Measurements from ENCODE around the gene ACSM2B.
"Not testable (repeated sequence)": the region's sequence is repeated elsewhere in the genome, so short reads cannot be mapped to it uniquely, and the experiment has no call there.

The ACSM2B gene

DNA sequence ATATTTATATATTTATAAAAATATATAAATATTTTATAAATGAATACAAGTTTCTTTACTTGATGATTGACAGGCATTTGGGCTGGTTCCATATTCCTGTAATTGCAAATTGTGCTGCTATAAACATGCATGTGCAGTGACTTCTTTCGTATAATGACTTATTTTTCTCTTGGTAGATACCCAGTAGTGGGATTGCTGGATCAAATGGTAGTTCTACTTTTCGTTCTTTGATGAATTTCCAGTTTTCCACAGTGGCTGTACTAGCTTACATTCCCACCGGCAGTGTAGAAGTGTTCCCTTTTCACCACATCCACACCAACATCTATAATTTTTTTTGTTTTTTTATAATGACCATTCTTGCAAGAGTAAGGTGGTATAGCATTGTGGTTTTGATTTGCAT lies 7.8 kb downstream of the ACSM2B start:
- H3K4me1 ChIP-seq (ENCODE audit: insufficient read depth, low read length) = no peaks in the 10 kb centered on the region
- no peaks in the 10 kb centered on the region for H3K36me3 ChIP-seq (ENCODE audit: insufficient read depth, low read length)
- H3K9me3 ChIP-seq (ENCODE audit: control insufficient read depth, insufficient read depth, low read length) = no peaks in the 10 kb centered on the region
- no peak overlapping the region for H3K9ac ChIP-seq (ENCODE audit: low read depth, low read length)

DNA sequence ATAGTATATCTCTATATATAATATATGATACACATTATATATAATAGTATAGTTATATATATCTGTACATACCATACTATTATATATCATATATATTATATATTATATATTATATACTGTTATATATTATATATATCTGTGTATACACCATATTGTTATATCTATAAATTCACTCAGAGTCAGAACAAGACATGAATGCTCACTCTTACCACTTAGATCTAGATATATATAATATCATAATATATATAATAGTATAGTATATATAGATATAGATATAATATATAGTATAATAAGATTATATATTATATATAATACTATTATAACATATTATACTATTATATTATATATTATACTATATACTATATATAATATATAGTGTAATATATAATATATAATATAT lies 9.3 kb downstream of the ACSM2B start:
- Histone ChIP-seq H3K4me1 (ENCODE audit: insufficient read depth, low read length) (no peaks in the 10 kb centered on the region), H3K9ac (ENCODE audit: low read depth, low read length) (no peak overlapping the region), H3K36me3 (ENCODE audit: insufficient read depth, low read length) (no peaks in the 10 kb centered on the region), H3K9me3 (ENCODE audit: control insufficient read depth, insufficient read depth, low read length) (no peaks in the 10 kb centered on the region)

DNA sequence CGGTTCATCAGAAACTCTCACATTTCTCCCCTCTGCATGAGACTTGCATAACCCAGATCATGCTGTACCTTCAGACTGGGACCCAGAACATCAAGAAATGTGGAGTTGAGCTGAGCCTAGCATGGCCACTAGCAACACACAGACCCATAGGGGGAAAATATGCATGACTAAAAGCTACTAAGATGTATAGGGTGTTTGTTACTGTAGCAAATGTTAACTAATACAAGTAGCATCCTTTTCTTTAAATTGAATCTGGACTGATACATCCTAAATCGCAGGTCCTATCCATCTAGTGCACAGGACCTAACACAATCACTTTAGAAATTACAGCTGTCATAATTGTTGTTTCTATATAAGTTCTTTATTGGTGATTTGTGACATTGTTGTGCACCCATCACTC lies 10.8 kb downstream of the ACSM2B start:
- H3K36me3 ChIP-seq (ENCODE audit: insufficient read depth, low read length); H3K4me1 ChIP-seq (ENCODE audit: insufficient read depth, low read length); H3K9me3 ChIP-seq (ENCODE audit: control insufficient read depth, insufficient read depth, low read length): not testable (repeated sequence)

DNA sequence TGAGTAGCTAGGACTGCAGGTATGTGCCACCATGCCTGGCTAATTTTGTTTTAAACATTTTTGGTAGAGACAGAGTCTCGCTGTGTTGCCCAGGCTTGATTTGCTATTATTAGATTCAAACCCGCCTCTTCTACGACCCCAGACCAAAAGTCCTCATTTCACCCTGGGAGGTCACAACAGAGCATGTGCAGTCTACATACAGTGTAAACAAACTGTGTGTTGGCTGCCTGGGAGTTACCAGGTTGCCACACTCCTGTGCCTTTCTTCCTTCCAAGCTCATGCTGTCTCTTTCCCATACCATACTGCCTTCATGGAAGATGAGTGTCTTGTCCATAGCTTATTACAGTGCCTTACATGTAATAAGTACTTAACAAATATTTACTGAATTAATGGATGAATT lies 11.9 kb downstream of the ACSM2B start:
- H3K9me3 ChIP-seq (ENCODE audit: control insufficient read depth, insufficient read depth, low read length); H3K36me3 ChIP-seq (ENCODE audit: insufficient read depth, low read length); H3K9ac ChIP-seq (ENCODE audit: low read depth, low read length); H3K4me1 ChIP-seq (ENCODE audit: insufficient read depth, low read length): not testable (repeated sequence)

More for the DNA sequence above, 10.8 kb downstream of the ACSM2B start:
- H3K9ac ChIP-seq (ENCODE audit: low read depth, low read length) = not testable (repeated sequence)

DNA sequence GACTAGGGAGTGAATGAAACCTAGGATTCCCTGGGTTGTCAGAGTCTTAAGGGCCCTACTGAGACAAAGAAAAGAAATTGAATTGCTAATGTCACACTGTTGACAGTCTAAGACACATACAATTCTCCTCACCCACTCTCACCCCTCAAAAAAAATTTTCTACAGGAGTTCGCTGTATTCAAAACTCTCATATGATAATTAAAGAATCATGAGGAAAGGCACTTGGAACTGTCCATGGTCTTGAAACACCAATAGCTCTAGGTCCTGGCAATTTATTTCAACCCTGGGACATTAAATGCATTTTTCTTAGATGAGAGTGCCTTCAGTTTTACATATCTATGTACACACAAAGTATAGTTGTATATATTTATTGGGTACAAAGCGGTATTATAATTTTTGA lies 20.5 kb downstream of the ACSM2B start:
- H3K9me3 ChIP-seq (ENCODE audit: control insufficient read depth, insufficient read depth, low read length); H3K9ac ChIP-seq (ENCODE audit: low read depth, low read length); H3K36me3 ChIP-seq (ENCODE audit: insufficient read depth, low read length); H3K4me1 ChIP-seq (ENCODE audit: insufficient read depth, low read length): not testable (repeated sequence)

DNA sequence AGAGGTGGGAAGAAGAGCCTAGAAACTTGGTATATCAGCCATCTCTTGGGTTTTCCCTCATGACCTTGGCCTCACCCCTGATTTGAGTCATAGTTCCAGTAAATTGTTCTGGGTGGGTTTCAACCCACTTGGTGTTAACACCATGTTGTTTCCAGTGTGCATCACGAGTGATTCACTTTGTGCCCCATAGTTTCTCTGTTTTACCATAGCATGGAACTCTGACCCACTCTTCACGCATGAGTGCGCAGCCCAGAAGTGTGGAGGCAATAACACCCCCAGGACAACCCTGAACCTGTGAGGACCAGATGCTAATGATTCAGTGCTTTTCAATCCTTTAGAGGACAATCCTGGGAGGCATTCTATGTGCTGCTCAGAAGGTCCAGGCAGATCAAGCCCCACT lies 21.5 kb downstream of the ACSM2B start:
- not testable (repeated sequence) for H3K36me3 ChIP-seq (ENCODE audit: insufficient read depth, low read length); H3K9ac ChIP-seq (ENCODE audit: low read depth, low read length); H3K4me1 ChIP-seq (ENCODE audit: insufficient read depth, low read length); H3K9me3 ChIP-seq (ENCODE audit: control insufficient read depth, insufficient read depth, low read length)

DNA sequence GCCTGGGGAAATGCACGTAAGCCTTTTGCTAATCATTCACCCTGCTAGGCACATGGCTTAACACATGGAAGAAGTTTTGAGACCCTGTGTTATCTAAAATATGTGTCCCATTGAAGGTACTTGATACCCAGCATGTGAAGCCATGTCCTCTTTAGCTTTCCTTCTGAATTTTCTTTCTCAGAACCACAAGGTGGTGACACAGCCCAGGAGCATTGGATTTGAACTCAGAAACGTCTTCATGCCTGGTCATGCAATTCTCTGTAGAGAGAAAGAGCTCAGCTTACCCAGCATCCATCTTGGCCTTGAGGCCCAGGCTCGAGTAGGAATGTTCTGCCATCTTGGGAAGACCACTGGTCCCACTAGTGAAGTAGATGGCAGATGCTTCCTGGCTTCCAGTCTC lies 22.7 kb downstream of the ACSM2B start:
- H3K4me1 ChIP-seq (ENCODE audit: insufficient read depth, low read length) = not testable (repeated sequence)

DNA sequence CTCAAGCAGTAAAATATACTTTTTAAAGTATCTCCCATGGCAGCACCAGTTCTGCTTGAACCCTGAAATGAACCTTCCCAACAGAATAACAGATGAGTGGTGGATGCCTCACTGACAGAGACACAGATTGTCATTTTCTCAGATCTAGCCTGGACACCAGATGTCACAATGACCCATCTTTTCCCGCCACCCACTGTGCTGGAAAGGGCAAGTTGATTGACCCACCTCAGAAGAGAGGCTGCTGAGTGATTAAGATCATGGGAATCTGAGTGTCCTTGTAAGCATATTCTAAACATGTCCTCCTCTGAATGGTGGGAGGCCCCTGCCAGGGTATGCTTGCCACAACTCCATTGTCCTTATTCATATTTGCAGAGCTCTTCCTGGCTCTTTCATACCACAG lies 29.2 kb downstream of the ACSM2B start:
- H3K9ac ChIP-seq (ENCODE audit: low read depth, low read length); H3K4me1 ChIP-seq (ENCODE audit: insufficient read depth, low read length); H3K9me3 ChIP-seq (ENCODE audit: control insufficient read depth, insufficient read depth, low read length); H3K36me3 ChIP-seq (ENCODE audit: insufficient read depth, low read length): not testable (repeated sequence)

More for the DNA sequence above, 22.7 kb downstream of the ACSM2B start:
- not testable (repeated sequence) for H3K9ac ChIP-seq (ENCODE audit: low read depth, low read length); H3K36me3 ChIP-seq (ENCODE audit: insufficient read depth, low read length); H3K9me3 ChIP-seq (ENCODE audit: control insufficient read depth, insufficient read depth, low read length)

DNA sequence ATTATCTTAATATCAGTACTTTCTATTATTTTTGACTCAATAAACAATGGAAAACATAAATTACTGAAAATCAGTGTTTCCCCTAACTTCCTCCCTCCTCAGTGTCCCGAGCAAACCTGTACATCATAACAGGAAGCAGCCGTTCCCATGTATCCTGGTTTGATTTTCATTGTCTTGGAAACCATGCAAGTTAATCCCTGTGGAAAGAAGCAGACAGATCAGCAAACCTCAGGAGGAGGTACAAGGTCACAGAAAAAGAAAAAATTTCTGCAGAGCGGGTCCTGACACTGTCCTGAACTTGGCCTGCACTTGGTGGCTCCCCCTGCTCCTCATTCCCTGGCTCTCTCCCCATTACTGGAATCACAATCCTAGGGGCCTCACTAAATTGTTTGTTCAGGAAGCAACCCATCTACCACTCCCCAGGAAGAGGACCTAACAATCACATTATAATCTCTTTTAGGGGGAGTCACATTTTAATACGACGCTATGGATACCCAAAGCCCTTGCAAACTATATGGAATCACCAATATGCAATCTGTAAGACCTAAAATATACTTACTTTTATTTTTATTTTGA lies 29.8 kb downstream of the ACSM2B start:
- H3K4me1 ChIP-seq (ENCODE audit: insufficient read depth, low read length); H3K9ac ChIP-seq (ENCODE audit: low read depth, low read length); H3K9me3 ChIP-seq (ENCODE audit: control insufficient read depth, insufficient read depth, low read length); H3K36me3 ChIP-seq (ENCODE audit: insufficient read depth, low read length): not testable (repeated sequence)

DNA sequence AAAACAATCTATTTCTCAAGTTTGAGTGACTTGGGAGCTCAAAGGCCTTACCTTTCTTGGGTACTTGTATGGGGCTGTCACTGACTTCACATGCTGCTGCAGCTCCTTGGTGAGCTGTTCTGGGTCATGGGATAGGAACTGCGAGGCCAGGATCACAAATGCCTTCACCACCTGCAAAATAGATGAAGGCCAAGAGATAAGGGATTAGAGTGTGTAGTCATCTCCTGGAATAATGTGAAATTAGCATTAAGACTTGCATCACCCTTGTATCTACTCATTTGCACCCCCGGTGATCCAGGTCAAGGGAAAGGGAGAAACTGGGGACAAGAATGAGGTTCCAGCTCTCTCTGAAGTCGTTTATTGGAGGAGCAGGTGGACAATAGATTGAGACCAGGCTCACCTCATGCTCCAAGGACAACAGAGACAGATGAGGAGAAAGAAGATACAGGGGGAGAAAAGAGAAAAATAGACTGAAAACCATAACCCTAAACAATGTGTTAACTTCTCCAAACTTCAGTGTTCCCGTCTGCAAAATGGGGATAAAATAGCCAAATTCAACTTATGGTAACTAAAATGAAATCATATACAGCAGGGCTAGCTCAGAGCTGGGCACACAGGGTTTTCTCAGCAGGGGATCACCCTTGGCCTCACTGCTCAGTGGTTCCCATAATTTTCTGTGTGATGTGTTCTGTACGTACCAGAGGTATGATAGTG lies 35.4 kb downstream of the ACSM2B start:
- not testable (repeated sequence) for H3K9ac ChIP-seq (ENCODE audit: low read depth, low read length); H3K4me1 ChIP-seq (ENCODE audit: insufficient read depth, low read length); H3K9me3 ChIP-seq (ENCODE audit: control insufficient read depth, insufficient read depth, low read length); H3K36me3 ChIP-seq (ENCODE audit: insufficient read depth, low read length)

DNA sequence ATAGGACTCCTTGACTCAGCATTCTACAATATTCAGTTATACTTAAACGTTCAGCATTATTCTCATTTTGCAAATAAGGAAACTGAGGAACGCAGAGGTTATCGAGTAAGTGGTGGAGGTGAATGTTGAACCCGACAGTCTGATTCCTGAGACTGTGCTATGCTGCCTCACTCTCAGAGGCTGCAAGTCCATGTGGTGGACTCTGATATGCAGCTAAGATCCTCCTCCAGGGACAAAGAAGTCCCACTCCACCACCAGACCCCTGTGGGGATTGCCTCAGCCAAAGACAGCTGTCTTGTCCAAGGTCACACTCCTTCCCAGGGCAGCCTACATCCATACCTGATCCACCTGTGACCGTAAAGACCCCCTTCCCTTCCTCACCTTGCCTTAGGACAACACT lies 37.5 kb downstream of the ACSM2B start:
- Histone ChIP-seq H3K4me1 (ENCODE audit: insufficient read depth, low read length) (no peaks in the 10 kb centered on the region), H3K36me3 (ENCODE audit: insufficient read depth, low read length) (no peaks in the 10 kb centered on the region), H3K9ac (ENCODE audit: low read depth, low read length) (no peak overlapping the region), H3K9me3 (ENCODE audit: control insufficient read depth, insufficient read depth, low read length) (no peaks in the 10 kb centered on the region)

DNA sequence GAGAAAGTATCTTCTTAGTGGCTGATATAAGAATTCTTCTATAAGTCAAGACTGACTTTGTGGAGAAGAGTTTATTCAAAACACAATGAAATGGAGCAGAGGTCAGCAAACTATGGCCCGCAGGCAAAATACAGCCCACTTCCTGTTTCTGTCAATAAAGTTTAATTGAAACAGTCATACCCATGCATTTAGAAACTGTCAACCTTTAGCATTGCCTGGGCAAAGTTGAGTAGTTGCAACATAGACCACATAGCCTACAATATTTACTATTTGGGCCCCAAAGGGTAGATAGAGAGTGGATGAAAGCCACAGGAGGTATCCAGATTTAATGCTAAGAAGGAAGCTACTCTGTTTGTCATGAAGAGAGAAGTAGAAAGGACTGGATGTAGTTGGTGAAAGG lies 38.0 kb downstream of the ACSM2B start:
- H3K4me1 ChIP-seq (ENCODE audit: insufficient read depth, low read length) = no peaks in the 10 kb centered on the region
- no peaks in the 10 kb centered on the region for H3K9me3 ChIP-seq (ENCODE audit: control insufficient read depth, insufficient read depth, low read length)
- no peak overlapping the region for H3K9ac ChIP-seq (ENCODE audit: low read depth, low read length)
- H3K36me3 ChIP-seq (ENCODE audit: insufficient read depth, low read length) = no peaks in the 10 kb centered on the region

DNA sequence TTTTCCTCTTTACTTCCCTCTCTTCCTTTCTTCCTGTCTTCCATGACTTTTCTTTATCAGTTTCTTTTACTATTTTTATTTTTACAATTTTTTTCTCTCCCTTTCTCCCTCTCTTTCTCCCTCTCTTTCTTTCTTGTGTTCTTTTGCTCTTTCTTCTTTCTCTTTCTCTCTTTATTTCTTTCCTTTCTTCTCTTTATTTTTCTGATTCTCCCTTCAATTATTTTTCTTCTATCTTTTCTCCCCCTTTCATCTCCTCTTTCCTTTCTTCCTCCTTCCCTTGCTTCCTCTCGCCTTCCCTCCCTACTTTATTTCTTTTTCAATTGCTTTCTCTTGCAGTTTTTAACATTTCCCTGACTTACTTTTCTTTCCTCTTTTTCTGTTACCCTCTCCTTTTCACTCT lies 39.5 kb downstream of the ACSM2B start:
- not testable (repeated sequence) for H3K4me1 ChIP-seq (ENCODE audit: insufficient read depth, low read length); H3K36me3 ChIP-seq (ENCODE audit: insufficient read depth, low read length); H3K9ac ChIP-seq (ENCODE audit: low read depth, low read length); H3K9me3 ChIP-seq (ENCODE audit: control insufficient read depth, insufficient read depth, low read length)

DNA sequence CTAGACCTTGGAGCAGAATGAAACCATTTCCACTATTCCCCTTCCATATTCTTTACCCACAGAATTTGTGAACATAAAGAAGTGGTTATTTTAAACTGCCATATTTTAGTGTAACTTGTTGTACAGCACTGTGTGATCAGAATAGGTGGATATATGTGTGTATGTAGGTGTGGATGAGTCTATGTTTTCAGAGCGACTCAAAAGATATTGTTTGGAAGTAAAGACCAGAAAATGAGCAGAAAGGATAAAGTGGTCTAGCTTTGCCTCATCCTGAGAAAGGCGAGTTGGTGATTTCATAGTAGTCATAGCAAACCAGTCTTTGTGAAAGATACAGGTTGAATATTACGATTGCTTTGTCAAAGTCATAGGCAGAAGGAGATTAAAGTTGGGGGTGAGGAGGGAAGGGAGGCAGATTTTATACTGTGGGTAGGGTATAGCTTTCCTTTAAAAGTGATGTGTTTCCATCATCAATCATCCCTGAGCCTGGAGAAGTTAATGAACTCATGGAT lies 43.8 kb downstream of the ACSM2B start:
- not testable (repeated sequence) for H3K9me3 ChIP-seq (ENCODE audit: control insufficient read depth, insufficient read depth, low read length); H3K36me3 ChIP-seq (ENCODE audit: insufficient read depth, low read length); H3K4me1 ChIP-seq (ENCODE audit: insufficient read depth, low read length); H3K9ac ChIP-seq (ENCODE audit: low read depth, low read length)

DNA sequence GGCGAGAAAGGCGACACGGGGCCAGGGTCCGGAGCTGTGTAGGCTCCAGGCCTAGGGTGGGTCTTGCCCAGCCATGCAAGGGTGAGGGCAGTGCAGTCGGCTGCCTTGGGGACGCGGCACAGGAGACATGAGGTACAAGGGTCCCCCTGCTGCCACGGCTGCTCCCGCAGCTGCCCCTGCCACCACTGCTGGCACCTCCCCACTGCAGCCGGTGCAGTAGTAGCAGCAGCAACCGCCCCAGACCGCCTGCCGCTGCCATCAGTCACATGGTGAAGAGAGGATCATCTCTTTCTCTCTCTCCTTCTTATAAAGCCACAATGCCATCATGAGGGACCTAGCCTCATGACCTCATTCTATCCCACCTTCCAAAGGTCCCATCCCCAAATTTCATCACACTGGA lies 44.4 kb downstream of the ACSM2B start:
- H3K36me3 ChIP-seq (ENCODE audit: insufficient read depth, low read length); H3K9ac ChIP-seq (ENCODE audit: low read depth, low read length); H3K4me1 ChIP-seq (ENCODE audit: insufficient read depth, low read length); H3K9me3 ChIP-seq (ENCODE audit: control insufficient read depth, insufficient read depth, low read length): not testable (repeated sequence)

Measured in ES-I3 (cell line).